Measurements from ENCODE around the gene ENPP1.

The ENPP1 gene

GRCh38 chr6:131931063-131931750 is 123.4 kb downstream of the ENPP1 start (continued):
- TF ChIP-seq, protein P1, sequence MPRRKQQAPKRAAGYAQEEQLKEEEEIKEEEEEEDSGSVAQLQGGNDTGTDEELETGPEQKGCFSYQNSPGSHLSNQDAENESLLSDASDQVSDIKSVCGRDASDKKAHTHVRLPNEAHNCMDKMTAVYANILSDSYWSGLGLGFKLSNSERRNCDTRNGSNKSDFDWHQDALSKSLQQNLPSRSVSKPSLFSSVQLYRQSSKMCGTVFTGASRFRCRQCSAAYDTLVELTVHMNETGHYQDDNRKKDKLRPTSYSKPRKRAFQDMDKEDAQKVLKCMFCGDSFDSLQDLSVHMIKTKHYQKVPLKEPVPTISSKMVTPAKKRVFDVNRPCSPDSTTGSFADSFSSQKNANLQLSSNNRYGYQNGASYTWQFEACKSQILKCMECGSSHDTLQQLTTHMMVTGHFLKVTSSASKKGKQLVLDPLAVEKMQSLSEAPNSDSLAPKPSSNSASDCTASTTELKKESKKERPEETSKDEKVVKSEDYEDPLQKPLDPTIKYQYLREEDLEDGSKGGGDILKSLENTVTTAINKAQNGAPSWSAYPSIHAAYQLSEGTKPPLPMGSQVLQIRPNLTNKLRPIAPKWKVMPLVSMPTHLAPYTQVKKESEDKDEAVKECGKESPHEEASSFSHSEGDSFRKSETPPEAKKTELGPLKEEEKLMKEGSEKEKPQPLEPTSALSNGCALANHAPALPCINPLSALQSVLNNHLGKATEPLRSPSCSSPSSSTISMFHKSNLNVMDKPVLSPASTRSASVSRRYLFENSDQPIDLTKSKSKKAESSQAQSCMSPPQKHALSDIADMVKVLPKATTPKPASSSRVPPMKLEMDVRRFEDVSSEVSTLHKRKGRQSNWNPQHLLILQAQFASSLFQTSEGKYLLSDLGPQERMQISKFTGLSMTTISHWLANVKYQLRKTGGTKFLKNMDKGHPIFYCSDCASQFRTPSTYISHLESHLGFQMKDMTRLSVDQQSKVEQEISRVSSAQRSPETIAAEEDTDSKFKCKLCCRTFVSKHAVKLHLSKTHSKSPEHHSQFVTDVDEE (CRISPR knock-in tag; IDR thresholded peaks at IDR 0.05), result no peak
- TF ChIP-seq ZC3H10 (CRISPR knock-in tag; IDR thresholded peaks at IDR 0.05) (no peak), TCF4 (CRISPR knock-in tag; IDR thresholded peaks at IDR 0.05; ENCODE audit: borderline replicate concordance) (no peak), PPARA (CRISPR knock-in tag; IDR thresholded peaks at IDR 0.05; ENCODE audit: borderline replicate concordance) (no peak), ZFP3 (CRISPR knock-in tag; IDR thresholded peaks at IDR 0.05) (no peak), CSDC2 (CRISPR knock-in tag; IDR thresholded peaks at IDR 0.05) (no peak)

- ATAC-seq, result no peak
- no peak for TF ChIP-seq ESRRG (CRISPR knock-in tag; IDR thresholded peaks at IDR 0.05)
- no peak for TF ChIP-seq PPARA (CRISPR knock-in tag; IDR thresholded peaks at IDR 0.05; ENCODE audit: borderline replicate concordance)
- no peak for TF ChIP-seq ZNF70 (CRISPR knock-in tag; IDR thresholded peaks at IDR 0.05)
- TF ChIP-seq, protein P1 (CRISPR knock-in tag; IDR thresholded peaks at IDR 0.05), result no peak
- no peak for TF ChIP-seq ZFP3 (CRISPR knock-in tag; IDR thresholded peaks at IDR 0.05)
- no peak for TF ChIP-seq ARNTL (CRISPR knock-in tag; IDR thresholded peaks at IDR 0.05; ENCODE audit: borderline replicate concordance, low read depth)
- no peak for TF ChIP-seq PATZ1 (CRISPR knock-in tag; IDR thresholded peaks at IDR 0.05; ENCODE audit: borderline replicate concordance)
- TF ChIP-seq OSR1 (CRISPR knock-in tag; IDR thresholded peaks at IDR 0.05), result no peak
- TF ChIP-seq GLIS3 (CRISPR knock-in tag; IDR thresholded peaks at IDR 0.05), result no peak
- no peak for TF ChIP-seq CREB5 (CRISPR knock-in tag; IDR thresholded peaks at IDR 0.05; ENCODE audit: low read depth)
- TF ChIP-seq ZNF8 (CRISPR knock-in tag; IDR thresholded peaks at IDR 0.05), result no peak
- no peak for TF ChIP-seq TCF4 (CRISPR knock-in tag; IDR thresholded peaks at IDR 0.05; ENCODE audit: borderline replicate concordance)
- TF ChIP-seq, protein P2, sequence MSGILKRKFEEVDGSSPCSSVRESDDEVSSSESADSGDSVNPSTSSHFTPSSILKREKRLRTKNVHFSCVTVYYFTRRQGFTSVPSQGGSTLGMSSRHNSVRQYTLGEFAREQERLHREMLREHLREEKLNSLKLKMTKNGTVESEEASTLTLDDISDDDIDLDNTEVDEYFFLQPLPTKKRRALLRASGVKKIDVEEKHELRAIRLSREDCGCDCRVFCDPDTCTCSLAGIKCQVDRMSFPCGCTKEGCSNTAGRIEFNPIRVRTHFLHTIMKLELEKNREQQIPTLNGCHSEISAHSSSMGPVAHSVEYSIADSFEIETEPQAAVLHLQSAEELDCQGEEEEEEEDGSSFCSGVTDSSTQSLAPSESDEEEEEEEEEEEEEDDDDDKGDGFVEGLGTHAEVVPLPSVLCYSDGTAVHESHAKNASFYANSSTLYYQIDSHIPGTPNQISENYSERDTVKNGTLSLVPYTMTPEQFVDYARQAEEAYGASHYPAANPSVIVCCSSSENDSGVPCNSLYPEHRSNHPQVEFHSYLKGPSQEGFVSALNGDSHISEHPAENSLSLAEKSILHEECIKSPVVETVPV (CRISPR knock-in tag; IDR thresholded peaks at IDR 0.05), result no peak
- no peak for TF ChIP-seq ZFP30 (CRISPR knock-in tag; IDR thresholded peaks at IDR 0.05)
Observed at GRCh38 chr6:131936156-131936555, 128.3 kb downstream of the ENPP1 start.

DNA sequence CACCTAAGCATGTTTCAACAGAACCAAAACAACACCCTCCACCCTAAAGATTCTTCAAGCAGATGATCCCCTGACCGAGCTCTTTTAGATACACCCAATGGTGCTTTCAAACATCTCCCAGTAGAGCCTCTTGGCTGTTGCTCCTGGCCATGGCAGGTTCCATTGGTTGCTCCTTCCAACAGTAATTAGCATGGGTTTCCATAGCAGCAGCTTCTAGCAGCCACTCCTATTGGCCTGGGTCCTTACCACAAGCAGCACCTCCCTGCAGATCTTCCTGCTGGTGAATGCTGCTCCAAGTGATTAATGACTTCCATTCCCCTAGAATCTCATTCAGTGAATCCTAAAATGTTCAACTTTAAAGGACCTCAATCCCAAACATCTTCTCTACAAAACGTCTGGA is 129.4 kb downstream of the ENPP1 start:
- no peak for ATAC-seq
- TF ChIP-seq BACH2 (CRISPR knock-in tag; IDR thresholded peaks at IDR 0.05; ENCODE audit: borderline replicate concordance) (no peak), ZFP3 (CRISPR knock-in tag; IDR thresholded peaks at IDR 0.05) (no peak), CREB5 (CRISPR knock-in tag; IDR thresholded peaks at IDR 0.05; ENCODE audit: low read depth) (no peak), ZNF565 (CRISPR knock-in tag; conservative IDR thresholded peaks at IDR 0.05; ENCODE audit: low read depth) (no peak), TCF4 (CRISPR knock-in tag; IDR thresholded peaks at IDR 0.05; ENCODE audit: borderline replicate concordance) (no peak), ESRRG (CRISPR knock-in tag; IDR thresholded peaks at IDR 0.05) (no peak), GLIS3 (CRISPR knock-in tag; IDR thresholded peaks at IDR 0.05) (no peak), ISL1 (CRISPR knock-in tag; IDR thresholded peaks at IDR 0.05) (no peak), ZNF8 (CRISPR knock-in tag; IDR thresholded peaks at IDR 0.05) (no peak)
- TF ChIP-seq, protein P1 (CRISPR knock-in tag; IDR thresholded peaks at IDR 0.05), result no peak

Data from SK-N-SH treated with all-trans-retinoic acid at 6 μM for 48 hours (cell line).